ENCODE results near the gene GHR. TPM values are rescaled to one million over a fixed set of nuclear protein-coding genes. Genes with fewer than 3 reads are reported as not detected.

GHR gene
- 5.4 and 5.6 TPM in 2 replicates for total RNA-seq

GRCh38 chr5:42423285-42424165 is at the start of gene GHR:
Gene GHR, plus strand, starts transcription at chr5:42423439. Its CDS starts 142,436 bp downstream, at chr5:42565875.
- peaks cover 8% of the 10 kb centered on the region for H3K4me1 ChIP-seq (ENCODE audit: insufficient read depth, low read length)
- peak within 1 kb of the TSS; percentile 97 for H2AFZ ChIP-seq (ENCODE audit: low read length)
- H3K4me2 ChIP-seq (ENCODE audit: insufficient read depth, low read length) = peak within 1 kb of the TSS; percentile 99
- TF ChIP-seq CTCF (IDR thresholded peaks at IDR 0.05; ENCODE audit: extremely low read depth, low read depth, low read length) = peak; percentile 81
- H3K27ac ChIP-seq (ENCODE audit: low read depth, low read length) = no peak within 1 kb of the TSS
- H3K9me3 ChIP-seq (ENCODE audit: low read depth, low read length) = no peaks in the 10 kb centered on the region
- H3K27me3 ChIP-seq (ENCODE audit: insufficient read depth, low read length) = no peaks in the 10 kb centered on the region
- H4K20me1 ChIP-seq (ENCODE audit: insufficient read depth, low read length) = no peaks in the 10 kb centered on the region
- no peaks in the 10 kb centered on the region for H3K36me3 ChIP-seq (ENCODE audit: insufficient read depth, low read length)
- peak within 1 kb of the TSS; percentile 71 for H3K4me3 ChIP-seq (ENCODE audit: insufficient read depth, low read length)
- DNase-seq (ENCODE audit: insufficient read length, low spot score, missing footprints) = peak; percentile 97
- no peaks in the 10 kb centered on the region for H3K79me2 ChIP-seq (ENCODE audit: insufficient read depth, low read length)

- no peaks in the 10 kb centered on the region for H3K9me3 ChIP-seq (ENCODE audit: low read depth, low read length)
- H3K4me1 ChIP-seq (ENCODE audit: insufficient read depth, low read length) = no peaks in the 10 kb centered on the region
- H4K20me1 ChIP-seq (ENCODE audit: insufficient read depth, low read length) = no peaks in the 10 kb centered on the region
- no peak overlapping the region for H3K27ac ChIP-seq (ENCODE audit: low read depth, low read length)
- TF ChIP-seq CTCF (IDR thresholded peaks at IDR 0.05; ENCODE audit: extremely low read depth, low read depth, low read length) = no peak
- H3K36me3 ChIP-seq (ENCODE audit: insufficient read depth, low read length) = no peaks in the 10 kb centered on the region
- no peak overlapping the region for H2AFZ ChIP-seq (ENCODE audit: low read length)
- H3K4me2 ChIP-seq (ENCODE audit: insufficient read depth, low read length) = no peak overlapping the region
- H3K79me2 ChIP-seq (ENCODE audit: insufficient read depth, low read length) = no peaks in the 10 kb centered on the region
- no peak for DNase-seq (ENCODE audit: insufficient read length, low spot score, missing footprints)
- no peaks in the 10 kb centered on the region for H3K27me3 ChIP-seq (ENCODE audit: insufficient read depth, low read length)
- no peak overlapping the region for H3K4me3 ChIP-seq (ENCODE audit: insufficient read depth, low read length)
Observed at GRCh38 chr5:42374679-42375273, 48.5 kb upstream of the GHR start.

- TF ChIP-seq CTCF (IDR thresholded peaks at IDR 0.05; ENCODE audit: extremely low read depth, low read depth, low read length) = no peak
Observed at GRCh38 chr5:42377496-42377895, 45.7 kb upstream of the GHR start.

GRCh38 chr5:42381973-42382372 is 41.3 kb upstream of the GHR start:
- peak; percentile 11 for DNase-seq (ENCODE audit: insufficient read length, low spot score, missing footprints)
- H3K4me3 ChIP-seq (ENCODE audit: insufficient read depth, low read length) = no peak overlapping the region
- H4K20me1 ChIP-seq (ENCODE audit: insufficient read depth, low read length) = no peaks in the 10 kb centered on the region
- no peaks in the 10 kb centered on the region for H3K4me1 ChIP-seq (ENCODE audit: insufficient read depth, low read length)
- TF ChIP-seq CTCF (IDR thresholded peaks at IDR 0.05; ENCODE audit: extremely low read depth, low read depth, low read length) = no peak
- no peaks in the 10 kb centered on the region for H3K36me3 ChIP-seq (ENCODE audit: insufficient read depth, low read length)
- no peak overlapping the region for H3K4me2 ChIP-seq (ENCODE audit: insufficient read depth, low read length)
- no peaks in the 10 kb centered on the region for H3K79me2 ChIP-seq (ENCODE audit: insufficient read depth, low read length)
- H3K27me3 ChIP-seq (ENCODE audit: insufficient read depth, low read length) = no peaks in the 10 kb centered on the region
- H2AFZ ChIP-seq (ENCODE audit: low read length) = no peak overlapping the region
- H3K27ac ChIP-seq (ENCODE audit: low read depth, low read length) = no peak overlapping the region
- H3K9me3 ChIP-seq (ENCODE audit: low read depth, low read length) = no peaks in the 10 kb centered on the region

More at GRCh38 chr5:42377496-42377895, 45.7 kb upstream of the GHR start:
- no peak overlapping the region for H3K27ac ChIP-seq (ENCODE audit: low read depth, low read length)
- no peak overlapping the region for H3K4me3 ChIP-seq (ENCODE audit: insufficient read depth, low read length)
- no peak for DNase-seq (ENCODE audit: insufficient read length, low spot score, missing footprints)
- H2AFZ ChIP-seq (ENCODE audit: low read length) = no peak overlapping the region
- no peaks in the 10 kb centered on the region for H4K20me1 ChIP-seq (ENCODE audit: insufficient read depth, low read length)
- no peaks in the 10 kb centered on the region for H3K9me3 ChIP-seq (ENCODE audit: low read depth, low read length)
- H3K4me2 ChIP-seq (ENCODE audit: insufficient read depth, low read length) = no peak overlapping the region
- H3K36me3 ChIP-seq (ENCODE audit: insufficient read depth, low read length) = no peaks in the 10 kb centered on the region
- H3K4me1 ChIP-seq (ENCODE audit: insufficient read depth, low read length) = no peaks in the 10 kb centered on the region
- no peaks in the 10 kb centered on the region for H3K27me3 ChIP-seq (ENCODE audit: insufficient read depth, low read length)
- H3K79me2 ChIP-seq (ENCODE audit: insufficient read depth, low read length) = no peaks in the 10 kb centered on the region

Measured in osteoblast (primary cell).